DND-41 (cell line): Measurements from ENCODE around the gene TOLLIP.

Experiments used
- ATAC-seq: fragments of 200-7000 bp; cut with Tn5 transposase; 3 replicates; pipeline ENCODE4 v1.9.1; 2021; ENCODE audit warnings: low read depth; ENCODE audit not compliant: insufficient read depth
- DNase-seq: peaks from one replicate; pipeline ENCODE4 v3.0.0-alpha.2; 2020
- H2AFZ ChIP-seq: 2 replicates; pipeline ENCODE4 v1.6.0; 2012; ENCODE audit warnings: low read depth, low read length
- H3K27ac ChIP-seq: 2 replicates; pipeline ENCODE4 v1.5.1; 2012; ENCODE audit warnings: low read length, inconsistent platforms
- H3K27me3 ChIP-seq: fragments of 200-600 bp; sonication (generic); 2 replicates; pipeline ENCODE4 v1.6.0; 2012; ENCODE audit warnings: low read length, mild to moderate bottlenecking, inconsistent platforms; ENCODE audit not compliant: insufficient read depth, poor library complexity
- H3K36me3 ChIP-seq: 2 replicates; pipeline ENCODE4 v1.5.1; 2012; ENCODE audit warnings: low read length, inconsistent platforms; ENCODE audit not compliant: insufficient read depth
- H3K4me1 ChIP-seq: 2 replicates; pipeline ENCODE4 v1.5.1; 2012; ENCODE audit warnings: mild to moderate bottlenecking, low read length; ENCODE audit not compliant: insufficient read depth
- H3K4me2 ChIP-seq: 2 replicates; pipeline ENCODE4 v1.6.0; 2012; ENCODE audit warnings: mild to moderate bottlenecking, moderate library complexity, low read length, inconsistent platforms; ENCODE audit not compliant: insufficient read depth
- H3K4me3 ChIP-seq, 2 experiments: fragments of 200-600 bp in 1 of 2; shearing (Covaris generic) in 1 of 2; 2 replicates each; pipeline ENCODE4 v1.5.1; 2012 to 2016; ENCODE audit warnings: inconsistent platforms in 2 of 2, low read length in 2 of 2, mild to moderate bottlenecking in 2 of 2, low read depth in 1 of 2, moderate library complexity in 1 of 2
- H3K79me2 ChIP-seq: 2 replicates; pipeline ENCODE4 v1.6.0; 2012; ENCODE audit warnings: low read length, inconsistent platforms; ENCODE audit not compliant: insufficient read depth
- H3K9ac ChIP-seq: 2 replicates; pipeline ENCODE4 v1.6.0; 2012; ENCODE audit warnings: low read depth, mild to moderate bottlenecking, inconsistent platforms, low read length, moderate library complexity
- H3K9me3 ChIP-seq: 2 replicates; pipeline ENCODE4 v1.5.1; 2012; ENCODE audit warnings: low read length, moderate library complexity, mild to moderate bottlenecking, inconsistent platforms; ENCODE audit not compliant: insufficient read depth, severe bottlenecking
- H4K20me1 ChIP-seq: 2 replicates; pipeline ENCODE4 v1.6.0; 2012; ENCODE audit warnings: low read length; ENCODE audit not compliant: insufficient read depth
- CTCF ChIP-seq: IDR thresholded peaks from 2 replicates; pipeline ENCODE4 v1.5.1; 2012; ENCODE audit warnings: borderline replicate concordance, low read length, moderate library complexity, mild to moderate bottlenecking; ENCODE audit not compliant: poor library complexity, severe bottlenecking; ENCODE audit errors: extremely low read depth
- EZH2 ChIP-seq: IDR thresholded peaks from 3 replicates; pipeline ENCODE4 v1.6.1; 2012; ENCODE audit warnings: borderline replicate concordance, low read depth, mild to moderate bottlenecking, moderate library complexity, low read length, inconsistent platforms; ENCODE audit not compliant: severe bottlenecking

Gene TOLLIP

GRCh38 chr11:1226986-1227550, 82.4 kb downstream of the TOLLIP start:
- Histone ChIP-seq H3K9me3 (no peaks in the 10 kb centered on the region), H3K79me2 (no peaks in the 10 kb centered on the region), H3K27ac (no peak overlapping the region), H3K27me3 (no peaks in the 10 kb centered on the region), H3K4me2 (no peak overlapping the region), H3K4me3 (no peak overlapping the region), H3K9ac (no peak overlapping the region), H2AFZ (no peak overlapping the region), H4K20me1 (peaks cover 4% of the 10 kb centered on the region; the same call in 1 of the 2 replicates), H3K36me3 (no peaks in the 10 kb centered on the region), H3K4me1 (no peaks in the 10 kb centered on the region)
- no peak for ATAC-seq
- no peak for DNase-seq
- no peak for TF ChIP-seq CTCF
- no peak for TF ChIP-seq EZH2

- Histone ChIP-seq H3K36me3 (no peaks in the 10 kb centered on the region), H3K4me2 (no peak overlapping the region), H3K27ac (no peak overlapping the region), H2AFZ (no peak overlapping the region), H3K9ac (no peak overlapping the region), H3K4me1 (no peaks in the 10 kb centered on the region), H3K79me2 (no peaks in the 10 kb centered on the region), H3K27me3 (no peaks in the 10 kb centered on the region), H4K20me1 (peaks cover 4% of the 10 kb centered on the region; the same call in 1 of the 2 replicates), H3K9me3 (no peaks in the 10 kb centered on the region), H3K4me3 (no peak overlapping the region)
- DNase-seq (no peak), ATAC-seq (no peak)
- TF ChIP-seq EZH2 (no peak), CTCF (peak; percentile 31)
These were observed 83.0 kb downstream of the TOLLIP start for GRCh38 chr11:1226226-1226985.

- Histone ChIP-seq H3K4me2 (no peak overlapping the region), H3K36me3 (no peaks in the 10 kb centered on the region), H4K20me1 (peaks cover 4% of the 10 kb centered on the region; the same call in 1 of the 2 replicates), H3K4me1 (no peaks in the 10 kb centered on the region), H2AFZ (no peak overlapping the region), H3K9ac (no peak overlapping the region), H3K27ac (no peak overlapping the region), H3K4me3 (no peak overlapping the region), H3K27me3 (no peaks in the 10 kb centered on the region), H3K9me3 (no peaks in the 10 kb centered on the region), H3K79me2 (no peaks in the 10 kb centered on the region)
- ATAC-seq (no peak), DNase-seq (no peak)
- TF ChIP-seq EZH2 (no peak), CTCF (no peak)
These were observed 83.8 kb downstream of the TOLLIP start for GRCh38 chr11:1225386-1226225.
